NCI-H128 (cell line): Measurements from ENCODE around the gene COL1A2.

Experiments
- DNase-seq: peaks from one replicate; lab custom pipeline; 2025; ENCODE audit not compliant: unreplicated experiment; lab: John Stamatoyannopoulos, UW

Gene COL1A2

GRCh38 chr7:94409200-94409948 is 14.7 kb downstream of the COL1A2 start:
- no peak for DNase-seq

- DNase-seq: no peak
Observed at GRCh38 chr7:94410413-94411187, 15.9 kb downstream of the COL1A2 start.

- no peak for DNase-seq
Observed at GRCh38 chr7:94411188-94411466, 16.4 kb downstream of the COL1A2 start.

- DNase-seq: no peak
Observed at GRCh38 chr7:94412762-94413322, 18.1 kb downstream of the COL1A2 start.

GRCh38 chr7:94414481-94414880 is 19.8 kb downstream of the COL1A2 start:
- no peak for DNase-seq

- no peak for DNase-seq
Observed at GRCh38 chr7:94414980-94415379, 20.3 kb downstream of the COL1A2 start.

- DNase-seq: no peak
Observed at GRCh38 chr7:94417306-94417705, 22.6 kb downstream of the COL1A2 start.

- no peak for DNase-seq
Observed at GRCh38 chr7:94417901-94418300, 23.2 kb downstream of the COL1A2 start.

GRCh38 chr7:94418851-94419250 is 24.2 kb downstream of the COL1A2 start:
- DNase-seq: no peak

- DNase-seq: no peak
Observed at GRCh38 chr7:94420328-94420727, 25.6 kb downstream of the COL1A2 start.

- no peak for DNase-seq
Observed at GRCh38 chr7:94421681-94422080, 27.0 kb downstream of the COL1A2 start.

GRCh38 chr7:94422136-94422535 is 27.4 kb downstream of the COL1A2 start:
- no peak for DNase-seq

- no peak for DNase-seq
Observed at GRCh38 chr7:94422827-94423460, 28.2 kb downstream of the COL1A2 start.

- DNase-seq: no peak
Observed at GRCh38 chr7:94423863-94424735, 29.4 kb downstream of the COL1A2 start.

GRCh38 chr7:94425546-94425945 is 30.9 kb downstream of the COL1A2 start:
- DNase-seq: no peak

- no peak for DNase-seq
Observed at GRCh38 chr7:94426980-94427875, 32.5 kb downstream of the COL1A2 start.

GRCh38 chr7:94429153-94429552 is 34.5 kb downstream of the COL1A2 start:
- no peak for DNase-seq

- no peak for DNase-seq
Observed at GRCh38 chr7:94431176-94431575, 36.5 kb downstream of the COL1A2 start.

- no peak for DNase-seq
Observed at GRCh38 chr7:94431619-94432280, 37.1 kb downstream of the COL1A2 start.
